ENCODE data around the gene AGPAT3.
"Not testable (repeated sequence)": the region's sequence is repeated elsewhere in the genome, so short reads cannot be mapped to it uniquely, and the experiment has no call there.

The AGPAT3 gene

GRCh38 chr21:43834146-43834905 is 30.7 kb upstream of the AGPAT3 start:
- DNase-seq (ENCODE audit: low spot score) (no peak), FAIRE-seq (no peak)

- FAIRE-seq: no peak
Measured at GRCh38 chr21:43835050-43835449, 30.0 kb upstream of the AGPAT3 start.

GRCh38 chr21:43835861-43836260 is 29.2 kb upstream of the AGPAT3 start:
- FAIRE-seq: no peak

More at GRCh38 chr21:43835050-43835449, 30.0 kb upstream of the AGPAT3 start:
- no peak for DNase-seq (ENCODE audit: low spot score)

GRCh38 chr21:43836616-43837015 is 28.4 kb upstream of the AGPAT3 start:
- FAIRE-seq: no peak
- DNase-seq (ENCODE audit: low spot score): no peak

More at GRCh38 chr21:43835861-43836260, 29.2 kb upstream of the AGPAT3 start:
- DNase-seq (ENCODE audit: low spot score): no peak

GRCh38 chr21:43840259-43840658 is 24.8 kb upstream of the AGPAT3 start:
- DNase-seq (ENCODE audit: low spot score): no peak
- no peak for FAIRE-seq

DNA sequence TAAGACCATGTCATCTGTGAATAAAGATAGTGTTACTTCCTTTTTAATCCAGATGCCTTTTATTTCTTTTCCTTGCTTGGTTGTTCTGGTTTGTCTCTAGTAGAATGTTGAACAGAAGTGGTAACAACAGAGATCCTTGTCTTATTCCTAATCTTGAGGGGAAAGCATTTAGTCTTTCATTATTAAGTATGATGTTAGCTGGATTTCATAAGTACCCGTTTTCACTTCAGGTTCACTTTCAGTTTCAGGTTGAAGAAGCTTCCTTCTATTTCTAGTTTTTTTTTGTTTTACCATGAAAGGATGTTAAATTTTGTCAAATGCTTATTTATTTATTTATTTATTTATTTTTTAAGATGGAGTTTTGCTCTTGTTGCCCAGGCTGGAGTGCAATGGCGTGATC is 22.3 kb upstream of the AGPAT3 start:
- FAIRE-seq: no peak
- DNase-seq (ENCODE audit: low spot score): no peak

GRCh38 chr21:43844906-43845305 is 20.1 kb upstream of the AGPAT3 start:
- not testable (repeated sequence) for DNase-seq (ENCODE audit: low spot score); FAIRE-seq

- FAIRE-seq (no peak), DNase-seq (ENCODE audit: low spot score) (no peak)
Measured at GRCh38 chr21:43845386-43845785, 19.6 kb upstream of the AGPAT3 start.

DNA sequence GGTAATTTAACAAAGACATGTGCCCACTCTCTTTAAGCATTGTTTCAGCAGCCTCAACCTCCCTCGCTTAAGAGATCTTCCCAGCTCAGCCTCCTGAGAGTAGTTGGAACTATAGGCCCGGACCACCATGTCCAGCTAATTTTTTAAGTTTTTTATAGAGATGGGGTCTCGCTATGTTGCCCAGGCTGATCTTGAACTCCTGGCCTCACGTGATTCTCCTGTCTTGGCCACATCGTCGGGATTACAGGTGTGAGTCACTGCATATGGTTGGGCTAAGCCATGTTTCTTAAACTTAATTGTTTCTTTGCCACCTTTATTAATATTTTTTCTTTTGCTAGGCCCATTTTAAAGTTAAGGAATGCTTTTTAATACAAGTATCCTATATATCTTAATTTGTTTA is 18.6 kb upstream of the AGPAT3 start:
- DNase-seq (ENCODE audit: low spot score) (no peak), FAIRE-seq (no peak)

GRCh38 chr21:43847301-43847700 is 17.7 kb upstream of the AGPAT3 start:
- FAIRE-seq (no peak), DNase-seq (ENCODE audit: low spot score) (no peak)

- DNase-seq (ENCODE audit: low spot score) (no peak), FAIRE-seq (no peak)
Measured at GRCh38 chr21:43848771-43849170, 16.3 kb upstream of the AGPAT3 start.

DNA sequence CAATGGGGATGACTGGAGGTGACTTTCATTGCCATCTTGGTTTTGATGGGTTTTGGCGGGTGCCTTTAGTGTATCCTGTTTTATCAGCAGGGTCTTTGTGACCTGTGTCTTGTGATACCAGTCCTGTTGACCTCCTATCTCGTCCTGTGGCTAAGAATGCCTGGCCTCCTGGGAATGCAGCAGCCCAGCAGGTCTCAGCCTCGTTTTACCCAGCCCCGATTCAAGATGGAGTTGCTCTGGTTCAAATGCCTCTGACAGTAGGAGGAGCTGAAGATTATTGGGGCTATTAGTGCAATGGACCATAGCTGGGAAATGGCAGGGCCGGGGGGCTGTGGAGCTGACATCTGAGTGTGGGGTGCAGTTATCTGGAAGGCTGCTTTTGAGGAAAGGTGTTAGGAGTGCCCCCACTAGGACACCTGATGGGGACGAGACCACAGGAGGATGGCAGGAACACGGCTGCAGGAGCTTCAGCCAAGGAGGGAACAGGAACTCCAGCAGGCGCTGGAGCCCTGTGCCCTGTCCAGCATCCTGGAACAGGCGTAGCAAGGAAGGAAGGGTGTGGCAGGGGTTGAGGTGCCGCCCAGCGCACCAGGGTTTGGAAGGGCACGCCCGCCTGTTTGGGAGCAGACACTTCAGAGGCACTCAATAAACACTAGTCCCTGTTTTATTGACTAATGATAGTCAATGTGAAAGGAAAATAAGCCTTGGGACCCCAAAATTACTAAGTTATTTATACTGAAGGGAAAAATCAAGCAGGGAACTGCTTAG is 15.3 kb upstream of the AGPAT3 start:
- FAIRE-seq: no peak
- DNase-seq (ENCODE audit: low spot score): no peak

DNA sequence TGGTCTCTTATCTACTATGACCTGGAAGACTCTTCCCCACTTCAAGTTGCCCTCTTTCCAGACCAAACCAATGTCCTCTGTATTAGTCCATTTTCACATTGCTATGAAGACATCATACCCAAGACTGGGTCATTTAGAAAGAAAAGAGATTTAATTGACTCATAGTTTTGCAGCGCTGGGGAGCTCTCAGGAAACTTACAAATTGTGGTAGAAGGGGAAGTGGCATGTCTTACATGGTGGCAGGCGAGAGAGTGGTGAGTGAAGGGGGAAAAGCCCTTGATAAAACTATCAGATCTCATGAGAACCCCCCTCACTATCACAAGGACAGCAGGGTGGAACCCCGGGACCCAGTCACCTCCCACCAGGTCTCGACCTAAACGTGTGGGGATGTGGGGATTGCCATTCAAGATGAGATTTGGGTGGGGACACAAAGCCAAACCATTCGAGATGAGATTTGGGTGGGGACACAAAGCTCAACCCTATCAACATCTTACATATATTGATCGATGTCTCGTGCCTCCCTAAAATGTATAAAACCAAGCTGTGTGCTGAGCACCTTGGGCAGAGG is 14.2 kb upstream of the AGPAT3 start:
- DNase-seq (ENCODE audit: low spot score) (no peak), FAIRE-seq (no peak)

GRCh38 chr21:43851593-43851992 is 13.4 kb upstream of the AGPAT3 start:
- no peak for DNase-seq (ENCODE audit: low spot score)
- no peak for FAIRE-seq

GRCh38 chr21:43853851-43854772 is 10.9 kb upstream of the AGPAT3 start:
- FAIRE-seq (no peak), DNase-seq (ENCODE audit: low spot score) (no peak)

GRCh38 chr21:43854773-43855633 is 10.0 kb upstream of the AGPAT3 start:
- no peak for DNase-seq (ENCODE audit: low spot score)
- no peak for FAIRE-seq

DNA sequence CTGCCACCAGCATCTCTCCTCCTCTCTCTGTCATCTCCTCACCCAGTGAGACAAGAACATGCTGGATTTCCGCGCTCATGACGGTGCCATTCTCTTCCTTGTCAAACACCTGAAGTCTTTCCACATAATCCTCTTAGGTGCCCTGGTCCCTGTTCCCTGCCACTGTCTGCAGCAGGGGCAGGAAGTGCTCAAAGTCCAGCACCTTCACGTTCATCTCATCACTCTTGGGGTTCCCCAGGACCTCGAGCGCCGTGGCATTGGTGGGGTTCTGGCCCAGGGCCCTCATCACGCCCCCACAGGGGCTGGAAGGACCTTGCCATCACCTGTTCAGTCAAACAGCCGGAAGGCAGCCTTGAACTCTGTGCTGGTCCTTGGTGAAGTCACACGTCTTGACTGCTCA is 9.1 kb upstream of the AGPAT3 start:
- FAIRE-seq: no peak

DNA sequence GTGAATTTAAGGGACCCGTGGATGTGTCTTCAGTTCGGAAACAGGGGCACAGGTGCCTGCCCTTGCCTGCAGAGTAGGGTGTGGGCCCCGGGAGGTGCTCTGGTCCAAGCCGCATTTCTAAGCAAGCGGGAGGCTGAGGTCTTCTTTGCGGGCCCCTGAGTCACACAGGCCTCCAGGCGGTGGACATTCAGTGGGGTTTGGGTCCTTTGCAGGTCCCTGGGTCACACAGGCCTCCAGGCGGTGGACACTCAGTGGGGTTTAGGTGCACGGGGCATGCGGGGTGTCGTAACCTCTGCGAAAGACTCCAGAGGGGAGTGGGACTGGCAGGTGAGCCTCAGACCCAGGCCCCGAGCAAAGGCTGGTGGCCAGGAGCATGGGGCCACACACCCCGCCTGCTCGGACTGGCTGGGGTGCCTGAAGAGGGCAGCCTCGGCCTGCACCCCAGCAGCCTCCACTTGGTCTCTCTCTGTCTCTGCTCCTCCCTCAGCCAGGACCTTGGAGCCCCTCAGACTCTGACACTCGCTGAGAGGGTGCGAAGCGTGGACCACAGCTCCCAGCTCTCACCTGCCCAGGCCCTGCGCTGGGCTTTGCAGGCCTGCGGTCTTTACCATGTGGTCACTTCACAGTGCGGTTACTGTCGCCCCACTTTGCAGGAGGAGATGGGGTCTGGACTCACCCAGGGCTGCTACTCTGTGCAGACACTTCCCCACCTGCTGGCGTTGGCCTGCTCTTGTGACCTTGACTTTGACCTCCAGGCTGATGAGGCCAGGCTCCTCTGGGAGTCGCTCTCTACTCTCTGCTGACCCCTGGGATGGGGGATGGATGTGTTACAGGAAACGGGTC is 6.0 kb upstream of the AGPAT3 start:
- FAIRE-seq: no peak

More for the DNA sequence above, 9.1 kb upstream of the AGPAT3 start:
- DNase-seq (ENCODE audit: low spot score): no peak

DNA sequence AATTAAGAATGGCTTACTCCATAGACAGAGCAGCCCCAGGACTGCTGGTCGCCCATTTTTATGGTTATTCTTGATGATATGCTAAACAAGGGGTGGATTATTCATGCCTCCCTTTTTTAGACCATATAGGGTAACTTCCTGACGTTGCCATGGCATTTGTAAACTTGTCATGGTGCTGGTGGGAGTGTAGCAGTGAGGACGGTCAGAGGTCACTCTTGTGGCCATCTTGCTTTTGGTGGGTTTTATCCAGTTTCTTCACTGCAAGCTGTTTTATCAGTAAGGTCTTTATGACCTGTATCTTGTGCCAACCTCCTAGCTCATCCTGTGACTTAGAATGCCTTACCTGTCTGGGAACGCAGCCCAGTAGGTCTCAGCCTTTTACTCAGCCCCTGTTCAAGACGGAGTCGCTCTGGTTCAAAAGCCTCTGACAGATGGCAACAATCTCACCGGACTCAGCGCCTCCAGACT is 5.2 kb upstream of the AGPAT3 start:
- no peak for FAIRE-seq
- no peak for DNase-seq (ENCODE audit: low spot score)

More for the DNA sequence above, 6.0 kb upstream of the AGPAT3 start:
- no peak for DNase-seq (ENCODE audit: low spot score)
